Hepatocyte (in vitro differentiated cells): ENCODE data around the gene MCF2L.
"Not testable (repeated sequence)": the region's sequence is repeated elsewhere in the genome, so short reads cannot be mapped to it uniquely, and the experiment has no call there.

ENCODE experiments used
- CTCF ChIP-seq: fragments of 200-600 bp; sonication (generic); IDR thresholded peaks from 2 replicates; pipeline ENCODE4 v1.5.1; 2016; ENCODE audit warnings: antibody characterized with exemption, mild to moderate bottlenecking; ENCODE audit not compliant: poor library complexity
- EZH2 ChIP-seq: fragments of 200-600 bp; sonication (generic); IDR thresholded peaks from 2 replicates; pipeline ENCODE4 v1.6.1; 2016; ENCODE audit warnings: antibody characterized with exemption, mild to moderate bottlenecking, borderline replicate concordance
- EZH2phosphoT487 ChIP-seq: fragments of 200-600 bp; sonication (generic); IDR thresholded peaks from one replicate; pipeline ENCODE4 v1.6.1; 2018; ENCODE audit warnings: antibody characterized with exemption, mild to moderate bottlenecking, low read depth, moderate library complexity; ENCODE audit not compliant: unreplicated experiment, severe bottlenecking

GRCh38 chr13:113057559-113057958 is 88.5 kb downstream of the MCF2L start:
- not testable (repeated sequence) for TF ChIP-seq CTCF, EZH2phosphoT487, EZH2
